T-cell (primary cell): ENCODE measurements around the gene OR2M2. TPM values are rescaled to one million over a fixed set of nuclear protein-coding genes. Genes with fewer than 3 reads are reported as not detected.

Experiments used
- ATAC-seq, 4 experiments: fragments of 200-7000 bp in 3 of 4; fragments of 150-1000 bp in 1 of 4; cut with Tn5 transposase; replicated peaks in 1 of 4; 1 replicate in 3 of 4; 2 replicates in 1 of 4; pipeline ENCODE4 v1.10.0; 2021; ENCODE audit warnings: moderate library complexity in 3 of 4, mild to moderate bottlenecking in 2 of 4, moderate number of reproducible peaks in 1 of 4
- CTCF ChIA-PET, 2 donors: fragments of 300-600 bp; sonication (Branson Sonifier 250); formaldehyde crosslinking; loops; one replicate each; lab custom pipeline; 2022; ENCODE audit warnings: antibody characterized with exemption in 2 of 2; lab: Charles Lee
- POLR2A ChIA-PET, 2 donors: fragments of 300-600 bp; sonication (Branson Sonifier 250); formaldehyde crosslinking; loops; one replicate each; lab custom pipeline; 2022; ENCODE audit warnings: antibody characterized with exemption in 2 of 2; lab: Charles Lee
- DNase-seq, 35 experiments: peaks; one replicate each; pipeline versions ENCODE4 v3.0.0 to v3.0.0-alpha.2; 2013 to 2023
- H3K27ac ChIP-seq: one replicate; pipeline ENCODE4 v1.5.1; 2013; ENCODE audit warnings: low read length
- H3K27me3 ChIP-seq, 2 experiments: replicated peaks in 1 of 2; 1 replicate in 1 of 2; 2 replicates in 1 of 2; pipeline versions ENCODE4 v1.6.1 to v1.7.0; 2013; ENCODE audit warnings: low read length in 1 of 2, mixed read lengths in 1 of 2; ENCODE audit not compliant: control insufficient read depth in 2 of 2, insufficient read depth in 2 of 2; ENCODE audit errors: extremely low read depth in 1 of 2
- H3K36me3 ChIP-seq, 2 donors: 1 replicate in 1 of 2; 2 replicates in 1 of 2; pipeline versions ENCODE4 v1.6.1 to v1.7.0; 2013; ENCODE audit warnings: low read length in 1 of 2; ENCODE audit not compliant: control insufficient read depth in 2 of 2, insufficient read depth in 1 of 2; ENCODE audit errors: extremely low read depth in 1 of 2
- H3K4me1 ChIP-seq, 2 experiments: 1 replicate in 1 of 2; 2 replicates in 1 of 2; pipeline versions ENCODE4 v1.6.1 to v1.7.0; 2013; ENCODE audit warnings: low read length in 2 of 2, mixed read lengths in 1 of 2; ENCODE audit not compliant: insufficient read depth in 2 of 2, control insufficient read depth in 1 of 2; ENCODE audit errors: extremely low read depth in 1 of 2
- H3K4me3 ChIP-seq, 2 donors: 1 replicate in 1 of 2; 2 replicates in 1 of 2; pipeline versions ENCODE4 v1.5.1 to v1.7.0; 2013; ENCODE audit warnings: mild to moderate bottlenecking in 2 of 2, low read length in 1 of 2, moderate library complexity in 1 of 2; ENCODE audit not compliant: control insufficient read depth in 1 of 2; ENCODE audit errors: extremely low read depth in 1 of 2
- H3K9me3 ChIP-seq: 2 replicates; pipeline ENCODE4 v1.7.0; 2013
- H3K27ac Mint-ChIP-seq, 2 donors: one replicate each; pipeline ENCODE4 v1.8.0; 2020 to 2021; ENCODE audit warnings: mild to moderate bottlenecking in 2 of 2, mixed read lengths in 2 of 2
- H3K27me3 Mint-ChIP-seq, 2 donors: one replicate each; pipeline ENCODE4 v1.8.0; 2021 to 2022; ENCODE audit warnings: mixed read lengths in 2 of 2
- H3K36me3 Mint-ChIP-seq: one replicate; pipeline ENCODE4 v1.8.0; 2021; ENCODE audit warnings: mixed read lengths
- H3K4me1 Mint-ChIP-seq, 3 donors: one replicate each; pipeline ENCODE4 v1.8.0; 2020 to 2022; ENCODE audit warnings: mixed read lengths in 3 of 3, mild to moderate bottlenecking in 1 of 3
- H3K4me3 Mint-ChIP-seq, 3 donors: one replicate each; pipeline ENCODE4 v1.8.0; 2020 to 2022; ENCODE audit warnings: mild to moderate bottlenecking in 3 of 3, mixed read lengths in 3 of 3, moderate library complexity in 3 of 3
- H3K9me3 Mint-ChIP-seq, 3 donors: one replicate each; pipeline ENCODE4 v1.8.0; 2020 to 2022; ENCODE audit warnings: mixed read lengths in 3 of 3
- WGBS: methylation state at CpG from one replicate; pipeline ENCODE4 v1.1.5; 2013; ENCODE audit warnings: missing lambda C conversion rate; ENCODE audit not compliant: insufficient coverage; 5-methylcytosine and 5-hydroxymethylcytosine counted together
- total RNA-seq, 35 experiments: library from RNA in 6 of 35; stranded (reverse) in 6 of 35; fragments of 120-200 nt in 1 of 35; gene quantifications; one replicate each; pipeline versions ENCODE4 v1.2.1 to v1.2.4 and lab custom pipeline; 2013 to 2026

The OR2M2 gene
- total RNA-seq, 5 donors from 2014 or later (not counting 1 experiment from before 2014, with no cell fraction given) = not detected

GRCh38 chr1:248229360-248229908 is 54.8 kb downstream of the OR2M2 start:
- H3K27me3 ChIP-seq = no peaks in the 10 kb centered on the region
- H3K27ac Mint-ChIP-seq = no peak overlapping the region
- H3K9me3 ChIP-seq = no peaks in the 10 kb centered on the region
- H3K4me3 ChIP-seq = no peak overlapping the region
- H3K36me3 ChIP-seq = no peaks in the 10 kb centered on the region
- 66% methylated on average over 6 of the region's 6 CpGs for WGBS
- H3K36me3 Mint-ChIP-seq = no peaks in the 10 kb centered on the region
- H3K9me3 Mint-ChIP-seq = peaks cover 2 to 18% (median 5%) of the 10 kb centered on the region in 3 donors
- H3K4me3 Mint-ChIP-seq = no peak overlapping the region
- CTCF ChIA-PET = no interaction called here
- H3K4me1 Mint-ChIP-seq = no peaks in the 10 kb centered on the region
- peaks cover 2 to 7% of the 10 kb centered on the region in 2 donors for H3K27me3 Mint-ChIP-seq
- POLR2A ChIA-PET = no interaction called here
- no peaks in the 10 kb centered on the region for H3K4me1 ChIP-seq
- H3K27ac ChIP-seq = no peak overlapping the region
- DNase-seq (no peak), ATAC-seq (no peak)

Other genes starting within 250 kb of the OR2M2 start
- gene OR2AJ1, start 249.9 kb upstream of the OR2M2 start, total RNA-seq = not detected
- gene OR2L8, start 226.0 kb upstream of the OR2M2 start, total RNA-seq = 1 to 10 TPM in 2 of 5 donors, not detected in 3; 1.2 TPM
- under 1 TPM in 2 of 5 donors, not detected in 3; 0.33 to 0.49 TPM for gene OR2AK2, start 209.6 kb upstream of the OR2M2 start, total RNA-seq
- under 1 TPM in 3 of 5 donors, not detected in 2; 0.09 to 0.25 (median 0.14) TPM for gene OR2L5, start 161.2 kb upstream of the OR2M2 start, total RNA-seq
- under 1 TPM; 0.06 to 0.43 (median 0.09) TPM for gene OR2L2, start 144.8 kb upstream of the OR2M2 start, total RNA-seq
- gene OR2L3, start 128.0 kb upstream of the OR2M2 start, total RNA-seq = not detected
- gene OR2L13, start 79.6 kb upstream of the OR2M2 start, total RNA-seq = not detected
- gene OR2M5, start 29.7 kb upstream of the OR2M2 start, total RNA-seq = not detected
- gene OR2M3, start 22.4 kb downstream of the OR2M2 start, total RNA-seq = not detected
- not detected for gene OR2M4, start 56.6 kb downstream of the OR2M2 start, total RNA-seq
- gene OR2T33, start 103.2 kb downstream of the OR2M2 start, total RNA-seq = not detected
- gene OR2T12, start 128.6 kb downstream of the OR2M2 start, total RNA-seq = not detected
- not detected for gene OR2M7, start 149.7 kb downstream of the OR2M2 start, total RNA-seq
- gene OR14C36, start 174.0 kb downstream of the OR2M2 start, total RNA-seq = not detected
- gene OR2T4, start 186.8 kb downstream of the OR2M2 start, total RNA-seq = not detected
- gene OR2T6, start 200.9 kb downstream of the OR2M2 start, total RNA-seq = not detected
- gene OR2T1, start 228.2 kb downstream of the OR2M2 start, total RNA-seq = not detected